ENCODE results near the gene UBE2O. TPM values are rescaled to one million over a fixed set of nuclear protein-coding genes. Genes with fewer than 3 reads are reported as not detected.

The UBE2O gene
- total RNA-seq, 1 experiment from 2014 or later = 57.4 TPM

DNA sequence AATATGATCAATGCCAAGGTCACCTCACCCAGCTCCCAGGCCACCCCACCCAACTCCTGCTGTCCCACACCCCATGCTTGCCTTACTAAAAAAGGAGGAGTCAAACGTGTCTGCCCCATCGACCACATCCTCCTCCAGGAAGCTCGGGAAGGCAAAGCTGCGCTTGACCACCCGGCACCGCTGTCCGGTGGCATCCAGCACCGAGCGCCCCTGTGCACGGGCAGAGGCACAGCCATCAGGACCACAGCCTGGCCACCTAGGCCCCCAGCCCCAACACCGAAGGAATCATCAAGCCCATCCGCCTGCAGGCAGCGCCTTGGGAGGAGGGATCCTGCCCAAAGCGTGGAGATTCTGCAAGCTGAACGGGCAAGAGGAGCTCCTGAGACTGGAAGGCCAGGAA is 24.6 kb upstream of the UBE2O start:
- BruUV-seq (replicated peaks) = no TSS peak
- H3K9me3 ChIP-seq (ENCODE audit: low read depth, low read length, poor library complexity, severe bottlenecking) = no peaks in the 10 kb centered on the region
- H3K4me3 ChIP-seq (ENCODE audit: low read depth, low read length, poor library complexity, severe bottlenecking) = no peak overlapping the region
- H3K27ac ChIP-seq (ENCODE audit: low read depth, low read length, poor library complexity, severe bottlenecking) = no peak overlapping the region
- H3K27me3 ChIP-seq (replicated peaks; ENCODE audit: insufficient read depth, low read depth, low read length, poor library complexity) = no peaks in the 10 kb centered on the region
- intact Hi-C loops (cut with micrococcal nuclease; ENCODE audit: unreplicated experiment) = no loop called here
- no peaks in the 10 kb centered on the region for H3K4me1 ChIP-seq (ENCODE audit: insufficient read depth, low read length, poor library complexity, severe bottlenecking)
- CTCF ChIA-PET = interaction anchor here (0.5 kb wide), 1 partner anchor 779 kb away, joined by 5 read pairs; no protein-coding TSS in a partner anchor
- no peaks in the 10 kb centered on the region for H3K36me3 ChIP-seq (ENCODE audit: insufficient read depth, low read length, poor library complexity, severe bottlenecking)
- POLR2A ChIA-PET (ENCODE audit: low non-redundant PET) = no interaction called here
- TF ChIP-seq EZH2 (IDR thresholded peaks at IDR 0.05; ENCODE audit: borderline replicate concordance, low read depth, low read length, poor library complexity, severe bottlenecking) = no peak
- TF ChIP-seq, protein P1, sequence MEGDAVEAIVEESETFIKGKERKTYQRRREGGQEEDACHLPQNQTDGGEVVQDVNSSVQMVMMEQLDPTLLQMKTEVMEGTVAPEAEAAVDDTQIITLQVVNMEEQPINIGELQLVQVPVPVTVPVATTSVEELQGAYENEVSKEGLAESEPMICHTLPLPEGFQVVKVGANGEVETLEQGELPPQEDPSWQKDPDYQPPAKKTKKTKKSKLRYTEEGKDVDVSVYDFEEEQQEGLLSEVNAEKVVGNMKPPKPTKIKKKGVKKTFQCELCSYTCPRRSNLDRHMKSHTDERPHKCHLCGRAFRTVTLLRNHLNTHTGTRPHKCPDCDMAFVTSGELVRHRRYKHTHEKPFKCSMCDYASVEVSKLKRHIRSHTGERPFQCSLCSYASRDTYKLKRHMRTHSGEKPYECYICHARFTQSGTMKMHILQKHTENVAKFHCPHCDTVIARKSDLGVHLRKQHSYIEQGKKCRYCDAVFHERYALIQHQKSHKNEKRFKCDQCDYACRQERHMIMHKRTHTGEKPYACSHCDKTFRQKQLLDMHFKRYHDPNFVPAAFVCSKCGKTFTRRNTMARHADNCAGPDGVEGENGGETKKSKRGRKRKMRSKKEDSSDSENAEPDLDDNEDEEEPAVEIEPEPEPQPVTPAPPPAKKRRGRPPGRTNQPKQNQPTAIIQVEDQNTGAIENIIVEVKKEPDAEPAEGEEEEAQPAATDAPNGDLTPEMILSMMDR (conservative IDR thresholded peaks at IDR 0.05; ENCODE audit: low read depth, low read length) = no peak
- DNase-seq (ENCODE audit: low spot score) = no peak

DNA sequence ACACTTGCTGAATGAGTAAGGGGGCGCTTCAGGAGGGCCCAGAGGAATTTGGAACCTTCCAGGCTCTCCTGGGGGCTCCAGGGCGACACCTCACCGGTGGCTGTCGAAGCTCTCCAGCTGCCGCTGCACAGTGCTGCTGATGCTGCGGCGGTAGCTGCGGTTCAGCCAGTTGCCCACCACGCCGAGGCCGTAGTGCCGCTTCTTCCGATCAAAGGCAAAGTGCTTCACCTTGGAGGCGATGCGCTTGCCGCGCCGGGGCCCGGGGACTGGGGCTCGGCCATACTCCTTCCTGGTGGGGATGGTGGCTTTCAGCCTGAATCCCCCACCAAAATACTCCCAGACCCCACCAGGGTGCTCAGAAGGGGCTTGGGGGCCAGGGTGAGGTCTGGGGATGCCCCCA is 23.8 kb upstream of the UBE2O start:
- Histone ChIP-seq H3K9me3 (ENCODE audit: low read depth, low read length, poor library complexity, severe bottlenecking) (no peaks in the 10 kb centered on the region), H3K27me3 (replicated peaks; ENCODE audit: insufficient read depth, low read depth, low read length, poor library complexity) (no peaks in the 10 kb centered on the region), H3K27ac (ENCODE audit: low read depth, low read length, poor library complexity, severe bottlenecking) (no peak overlapping the region), H3K4me1 (ENCODE audit: insufficient read depth, low read length, poor library complexity, severe bottlenecking) (no peaks in the 10 kb centered on the region), H3K36me3 (ENCODE audit: insufficient read depth, low read length, poor library complexity, severe bottlenecking) (no peaks in the 10 kb centered on the region), H3K4me3 (ENCODE audit: low read depth, low read length, poor library complexity, severe bottlenecking) (no peak overlapping the region)
- intact Hi-C loops (cut with micrococcal nuclease; ENCODE audit: unreplicated experiment) = no loop called here
- no peak for DNase-seq (ENCODE audit: low spot score)
- ChIA-PET CTCF (no interaction called here), POLR2A (ENCODE audit: low non-redundant PET) (no interaction called here)
- no TSS peak for BruUV-seq (replicated peaks)
- TF ChIP-seq EZH2 (IDR thresholded peaks at IDR 0.05; ENCODE audit: borderline replicate concordance, low read depth, low read length, poor library complexity, severe bottlenecking) = no peak
- TF ChIP-seq, protein P1 (conservative IDR thresholded peaks at IDR 0.05; ENCODE audit: low read depth, low read length) = no peak

DNA sequence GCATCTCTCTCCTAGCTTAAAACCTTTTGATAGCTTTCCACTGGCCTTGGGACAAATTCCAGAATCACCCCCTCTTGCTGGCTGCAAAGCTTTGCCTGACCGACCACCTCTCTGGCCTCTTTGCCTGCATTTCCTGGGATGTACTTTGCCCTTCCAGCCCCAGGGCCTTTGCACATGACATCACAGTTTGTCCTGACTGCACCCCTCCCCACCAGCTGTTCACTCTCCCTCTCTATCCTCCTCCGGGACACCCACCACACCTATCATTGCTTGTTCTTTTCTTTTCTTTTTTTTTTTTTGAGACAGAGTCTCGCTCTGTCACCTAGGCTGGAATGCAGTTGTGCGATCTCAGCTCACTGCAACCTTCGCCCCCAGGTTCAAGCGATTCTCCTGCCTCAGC is 22.4 kb upstream of the UBE2O start:
- CTCF ChIA-PET = no interaction called here
- no TSS peak for BruUV-seq (replicated peaks)

More for the DNA sequence above, 22.4 kb upstream of the UBE2O start:
- DNase-seq (ENCODE audit: low spot score) = no peak
- TF ChIP-seq, protein P1 (conservative IDR thresholded peaks at IDR 0.05; ENCODE audit: low read depth, low read length) = no peak
- TF ChIP-seq EZH2 (IDR thresholded peaks at IDR 0.05; ENCODE audit: borderline replicate concordance, low read depth, low read length, poor library complexity, severe bottlenecking) = no peak
- no peaks in the 10 kb centered on the region for H3K9me3 ChIP-seq (ENCODE audit: low read depth, low read length, poor library complexity, severe bottlenecking)
- H3K27ac ChIP-seq (ENCODE audit: low read depth, low read length, poor library complexity, severe bottlenecking) = no peak overlapping the region
- no peaks in the 10 kb centered on the region for H3K27me3 ChIP-seq (replicated peaks; ENCODE audit: insufficient read depth, low read depth, low read length, poor library complexity)
- no peaks in the 10 kb centered on the region for H3K36me3 ChIP-seq (ENCODE audit: insufficient read depth, low read length, poor library complexity, severe bottlenecking)
- intact Hi-C loops (cut with micrococcal nuclease; ENCODE audit: unreplicated experiment) = no loop called here
- POLR2A ChIA-PET (ENCODE audit: low non-redundant PET) = no interaction called here
- H3K4me1 ChIP-seq (ENCODE audit: insufficient read depth, low read length, poor library complexity, severe bottlenecking) = no peaks in the 10 kb centered on the region
- H3K4me3 ChIP-seq (ENCODE audit: low read depth, low read length, poor library complexity, severe bottlenecking) = no peak overlapping the region
